HepG2 (cell line): Measurements from ENCODE around the gene NFKBIA. TPM values are rescaled to one million over a fixed set of nuclear protein-coding genes. Genes with fewer than 3 reads are reported as not detected.

Source experiments
- ATF7-NPFF ChIP-seq: sonication (generic); formaldehyde crosslinking; IDR thresholded peaks from 2 replicates; pipeline ENCODE4 v1.8.1; 2023; ENCODE audit warnings: mild to moderate bottlenecking, low read depth, missing genetic modification reagents, moderate library complexity
- DR1 ChIP-seq: sonication (generic); formaldehyde crosslinking; IDR thresholded peaks from 2 replicates; pipeline ENCODE4 v1.8.0; 2021; ENCODE audit warnings: mild to moderate bottlenecking, missing genetic modification reagents, inconsistent platforms
- HIC2 ChIP-seq: sonication (generic); formaldehyde crosslinking; IDR thresholded peaks from 2 replicates; pipeline ENCODE4 v1.9.0; 2022; ENCODE audit warnings: low read depth, missing genetic modification reagents
- KLF13 ChIP-seq: sonication (generic); formaldehyde crosslinking; IDR thresholded peaks from 2 replicates; pipeline ENCODE4 v1.4.0; 2020; ENCODE audit warnings: mild to moderate bottlenecking, missing genetic modification reagents
- MIER2 ChIP-seq: IDR thresholded peaks from 2 replicates; pipeline ENCODE4 v1.6.1; 2016; ENCODE audit warnings: missing biosample characterization, missing genetic modification reagents
- NFKBIZ ChIP-seq: IDR thresholded peaks from 2 replicates; pipeline ENCODE4 v1.6.1; 2018; ENCODE audit warnings: missing genetic modification reagents, missing compliant biosample characterization
- PRDM4 ChIP-seq: sonication (generic); formaldehyde crosslinking; IDR thresholded peaks from 2 replicates; pipeline ENCODE4 v1.9.0; 2021; ENCODE audit warnings: missing genetic modification reagents, borderline replicate concordance
- RELA ChIP-seq: sonication (generic); formaldehyde crosslinking; IDR thresholded peaks from 2 replicates; pipeline ENCODE4 v1.4.0; 2020; ENCODE audit warnings: missing genetic modification reagents
- RFX5 ChIP-seq: IDR thresholded peaks from 2 replicates; pipeline ENCODE4 v1.6.1; 2011; ENCODE audit warnings: low read depth, low read length, improper control_type of control experiment
- SPEN ChIP-seq: sonication (generic); formaldehyde crosslinking; IDR thresholded peaks from 2 replicates; pipeline ENCODE4 v1.5.1; 2020; ENCODE audit warnings: low read depth, mild to moderate bottlenecking, missing genetic modification reagents
- SSRP1 ChIP-seq: IDR thresholded peaks from 2 replicates; pipeline ENCODE4 v1.6.1; 2016; ENCODE audit warnings: control low read depth
- TFAP4 ChIP-seq: sonication (generic); IDR thresholded peaks from 2 replicates; pipeline ENCODE4 v1.6.1; 2016; ENCODE audit warnings: low read depth, borderline replicate concordance
- ZHX2 ChIP-seq, 2 experiments: sonication (generic) in 1 of 2; formaldehyde crosslinking in 1 of 2; IDR thresholded peaks; 2 replicates each; pipeline versions ENCODE4 v1.6.1 to v1.9.0; 2014 to 2022; ENCODE audit warnings: antibody characterized with exemption in 1 of 2, borderline replicate concordance in 1 of 2, inconsistent platforms in 1 of 2, low read depth in 1 of 2, missing genetic modification reagents in 1 of 2
- ZNF30 ChIP-seq: sonication (generic); formaldehyde crosslinking; IDR thresholded peaks from 2 replicates; pipeline ENCODE4 v1.5.0; 2020; ENCODE audit warnings: mild to moderate bottlenecking, missing genetic modification reagents
- ZNF607 ChIP-seq: sonication (generic); formaldehyde crosslinking; IDR thresholded peaks from 2 replicates; pipeline ENCODE4 v1.5.1; 2020; ENCODE audit warnings: missing genetic modification reagents, mild to moderate bottlenecking, borderline replicate concordance
- ZNF616 ChIP-seq: sonication (generic); formaldehyde crosslinking; IDR thresholded peaks from 2 replicates; pipeline ENCODE4 v1.5.0; 2020; ENCODE audit warnings: low read depth, mild to moderate bottlenecking, missing genetic modification reagents
- polyA plus RNA-seq, 8 experiments: library from polyadenylated mRNA; depleted of rRNA in 3 of 8; stranded (reverse) in 7 of 8; unstranded in 1 of 8; fragments of >200 nt; fragmentation: Illumina TruSeq in 4 of 8; extraction: Trizol in 4 of 8; gene quantifications; 2 replicates each; pipeline versions ENCODE4 v1.2.1 to v1.2.3, GENCODE V29; 2011 to 2016; ENCODE audit warnings: low read depth in 4 of 8, missing spikeins in 1 of 8, mixed read lengths in 1 of 8; ENCODE audit not compliant: insufficient read depth in 1 of 8
- total RNA-seq, 5 experiments: library from RNA; depleted of rRNA; stranded (reverse); fragments of >200 nt; fragmentation: Illumina TruSeq; extraction: Trizol; gene quantifications; 2 replicates each; pipeline ENCODE4 v1.2.3, GENCODE V29; 2016; ENCODE audit warnings: low read depth in 1 of 5
- TF ChIP-seq, protein P1 (sequence below): conservative IDR thresholded peaks from 2 replicates; pipeline ENCODE4 v1.6.1; 2018; ENCODE audit warnings: missing genetic modification reagents

The NFKBIA gene
- total and polyA plus RNA-seq, 2 of the 13 experiments (the other 11 are each of a cell fraction or from before 2014, with no cell fraction given), result 197 to 319 TPM

DNA sequence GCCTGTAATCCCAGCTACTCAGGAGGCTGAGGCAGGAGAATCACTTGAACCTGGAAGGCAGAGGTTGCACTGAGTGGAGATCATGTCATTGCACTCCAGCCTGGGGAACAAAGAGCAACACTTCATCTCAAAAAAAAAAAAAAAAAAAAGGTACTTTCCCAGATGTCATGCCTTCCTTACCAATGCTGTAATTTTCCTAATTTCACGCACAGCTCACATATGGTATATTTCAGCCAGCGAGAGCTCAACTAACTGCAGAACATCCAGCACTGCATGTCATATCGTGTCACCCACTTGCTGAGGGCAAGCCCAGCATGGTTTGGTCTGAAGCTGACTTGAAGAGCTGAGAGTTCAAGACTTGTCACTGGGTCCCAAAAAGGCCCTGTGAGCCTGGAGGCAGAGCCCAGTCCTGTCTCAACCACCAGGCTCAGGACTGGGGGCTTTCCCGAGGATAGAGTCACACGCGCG, 29.0 kb downstream of the NFKBIA start (continued):
- TF ChIP-seq PRDM4 (CRISPR knock-in tag) (no peak), ZHX2 (IDR thresholded peaks at IDR 0.05; ENCODE audit: low read depth) (no peak), ZHX2 (CRISPR knock-in tag; IDR thresholded peaks at IDR 0.05; ENCODE audit: borderline replicate concordance) (no peak), ZNF607 (CRISPR knock-in tag) (no peak), RFX5 (no peak), NFKBIZ (CRISPR knock-in tag) (no peak), DR1 (CRISPR knock-in tag) (no peak), HIC2 (CRISPR knock-in tag) (no peak), SPEN (CRISPR knock-in tag) (no peak), KLF13 (no peak), ZNF30 (CRISPR knock-in tag) (0 out of 2 replicates have a peak, but pooled peaks have one; percentile 62), ATF7-NPFF (CRISPR knock-in tag) (no peak), RELA (peak; percentile 91; the same call in 1 of the 2 replicates), TFAP4 (no peak), SSRP1 (CRISPR knock-in tag) (no peak), MIER2 (CRISPR knock-in tag) (no peak), ZNF616 (CRISPR knock-in tag) (no peak)
- TF ChIP-seq, protein P1, sequence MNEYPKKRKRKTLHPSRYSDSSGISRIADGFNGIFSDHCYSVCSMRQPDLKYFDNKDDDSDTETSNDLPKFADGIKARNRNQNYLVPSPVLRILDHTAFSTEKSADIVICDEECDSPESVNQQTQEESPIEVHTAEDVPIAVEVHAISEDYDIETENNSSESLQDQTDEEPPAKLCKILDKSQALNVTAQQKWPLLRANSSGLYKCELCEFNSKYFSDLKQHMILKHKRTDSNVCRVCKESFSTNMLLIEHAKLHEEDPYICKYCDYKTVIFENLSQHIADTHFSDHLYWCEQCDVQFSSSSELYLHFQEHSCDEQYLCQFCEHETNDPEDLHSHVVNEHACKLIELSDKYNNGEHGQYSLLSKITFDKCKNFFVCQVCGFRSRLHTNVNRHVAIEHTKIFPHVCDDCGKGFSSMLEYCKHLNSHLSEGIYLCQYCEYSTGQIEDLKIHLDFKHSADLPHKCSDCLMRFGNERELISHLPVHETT (CRISPR knock-in tag), result 0 out of 2 replicates have a peak, but pooled peaks have one; percentile 13
